Keratinocyte (primary cell): ENCODE results near the gene LMO3. TPM values are rescaled to one million over a fixed set of nuclear protein-coding genes. Genes with fewer than 3 reads are reported as not detected.

Experiments used
- DNase-seq: peaks from one replicate; pipeline ENCODE4 v3.0.0-alpha.2; 2011; ENCODE audit warnings: low read depth, missing footprints, low spot score
- FAIRE-seq: peaks from 2 replicates; lab custom pipeline; 2011; peaks lifted over from hg19 to GRCh38; lab: Jason Lieb, UNC
- H2AFZ ChIP-seq: 2 replicates; pipeline ENCODE4 v1.6.0; 2012; ENCODE audit warnings: low read length, control low read depth, inconsistent platforms; ENCODE audit not compliant: control insufficient read depth
- H3K27ac ChIP-seq: 2 replicates; pipeline ENCODE4 v1.5.1; 2011; ENCODE audit warnings: low read length; ENCODE audit not compliant: control insufficient read depth, insufficient read depth
- H3K27me3 ChIP-seq: 3 replicates; pipeline ENCODE4 v1.6.0; 2011; ENCODE audit warnings: low read length; ENCODE audit not compliant: control insufficient read depth, insufficient read depth; ENCODE audit errors: extremely low read depth
- H3K36me3 ChIP-seq, 2 experiments: 2 replicates in 1 of 2; 3 replicates in 1 of 2; pipeline ENCODE4 v1.5.1; 2011; ENCODE audit warnings: low read length in 2 of 2, mild to moderate bottlenecking in 1 of 2; ENCODE audit not compliant: control insufficient read depth in 2 of 2, insufficient read depth in 2 of 2; ENCODE audit errors: extremely low read depth in 1 of 2
- H3K4me1 ChIP-seq: 3 replicates; pipeline ENCODE4 v1.5.1; 2011; ENCODE audit warnings: low read length; ENCODE audit not compliant: control insufficient read depth, insufficient read depth; ENCODE audit errors: extremely low read depth
- H3K4me2 ChIP-seq: 3 replicates; pipeline ENCODE4 v1.6.0; 2011; ENCODE audit warnings: low read depth, low read length; ENCODE audit not compliant: control insufficient read depth, insufficient read depth; ENCODE audit errors: extremely low read depth
- H3K4me3 ChIP-seq, 3 experiments: fragments of 200-600 bp in 1 of 3; sonication (generic) in 1 of 3; 2 replicates in 2 of 3; 3 replicates in 1 of 3; pipeline ENCODE4 v1.5.1; 2011 to 2016; ENCODE audit warnings: low read length in 3 of 3, mild to moderate bottlenecking in 3 of 3, control low read depth in 2 of 3, inconsistent platforms in 1 of 3, low read depth in 1 of 3, mixed read lengths in 1 of 3, mixed run types in 1 of 3, moderate library complexity in 1 of 3; ENCODE audit not compliant: control insufficient read depth in 2 of 3, insufficient read depth in 2 of 3; ENCODE audit errors: extremely low read depth in 1 of 3
- H3K79me2 ChIP-seq: 2 replicates; pipeline ENCODE4 v1.6.0; 2012; ENCODE audit warnings: low read length; ENCODE audit not compliant: control insufficient read depth, insufficient read depth
- H3K9ac ChIP-seq: 3 replicates; pipeline ENCODE4 v1.6.0; 2011; ENCODE audit warnings: low read length; ENCODE audit not compliant: control insufficient read depth, insufficient read depth; ENCODE audit errors: extremely low read depth
- H3K9me1 ChIP-seq: 3 replicates; pipeline ENCODE4 v1.6.0; 2011; ENCODE audit warnings: low read length; ENCODE audit not compliant: control insufficient read depth, insufficient read depth; ENCODE audit errors: extremely low read depth
- H3K9me3 ChIP-seq: 2 replicates; pipeline ENCODE4 v1.5.1; 2012; ENCODE audit warnings: low read depth, low read length; ENCODE audit not compliant: control insufficient read depth
- H4K20me1 ChIP-seq: 3 replicates; pipeline ENCODE4 v1.6.0; 2011; ENCODE audit warnings: low read length; ENCODE audit not compliant: control insufficient read depth, insufficient read depth; ENCODE audit errors: extremely low read depth
- CTCF ChIP-seq, 3 experiments: IDR thresholded peaks in 1 of 3; conservative IDR thresholded peaks in 1 of 3; optimal IDR thresholded peaks in 1 of 3; 2 replicates in 2 of 3; 3 replicates in 1 of 3; pipeline versions ENCODE3 to v1.5.1; 2011; ENCODE audit warnings: low read length in 3 of 3, mild to moderate bottlenecking in 3 of 3, moderate library complexity in 2 of 3, control low read depth in 1 of 3, inconsistent platforms in 1 of 3; ENCODE audit not compliant: insufficient read depth in 2 of 3; ENCODE audit errors: extremely low read depth in 1 of 3
- EZH2 ChIP-seq: IDR thresholded peaks from one replicate; pipeline ENCODE4 v1.6.1; 2012; ENCODE audit warnings: inconsistent platforms, mild to moderate bottlenecking, low read length, moderate library complexity
- dilution Hi-C: fragments of 300-500 bp; cut with MboI; formaldehyde crosslinking; loops from one replicate; pipeline ENCODE4 v1.7.0; 2020; ENCODE audit warnings: low sequenced_read_pairs; ENCODE audit not compliant: extremely low pct_ligation_motif_present
- polyA plus RNA-seq, 5 experiments: library from polyadenylated mRNA; depleted of rRNA in 3 of 5; stranded (reverse) in 3 of 5; stranded (forward) in 1 of 5; unstranded in 1 of 5; fragments of >200 nt; gene quantifications; 1 replicate in 1 of 5; 2 replicates in 3 of 5; 3 replicates in 1 of 5; pipeline versions ENCODE4 v1.2.1 to v1.2.3, GENCODE V29; 2011 to 2012; ENCODE audit warnings: missing spikeins in 2 of 5, low read depth in 1 of 5, low replicate concordance in 1 of 5

The LMO3 gene
- polyA plus RNA-seq, 1 donor (not counting 4 experiments of a cell fraction or from before 2014, with no cell fraction given) = not detected

- FAIRE-seq (no peak), DNase-seq (no peak)
- no peak for TF ChIP-seq CTCF (optimal IDR thresholded peaks at IDR 0.05 in 1 of 3, IDR thresholded peaks at IDR 0.05 in 1 of 3, conservative IDR thresholded peaks at IDR 0.05 in 1 of 3; ENCODE audit: extremely low read depth in 1 of 3, insufficient read depth in 2 of 3, low read length in 3 of 3)
- TF ChIP-seq EZH2 = no peak
- Histone ChIP-seq H3K27me3 (no peaks in the 10 kb centered on the region), H3K27ac (no peak overlapping the region), H2AFZ (no peak overlapping the region), H3K9ac (no peak overlapping the region), H3K9me3 (no peaks in the 10 kb centered on the region), H3K4me3 (no peak overlapping the region), H3K79me2 (no peaks in the 10 kb centered on the region), H3K4me1 (no peaks in the 10 kb centered on the region), H4K20me1 (no peaks in the 10 kb centered on the region), H3K9me1 (no peaks in the 10 kb centered on the region), H3K4me2 (no peak overlapping the region), H3K36me3 (no peaks in the 10 kb centered on the region)
- dilution Hi-C loops = no loop called here
These were observed 74.3 kb downstream of the LMO3 start for GRCh38 chr12:16531621-16532020.

GRCh38 chr12:16530268-16530850 is 75.6 kb downstream of the LMO3 start:
- Histone ChIP-seq H2AFZ (no peak overlapping the region), H3K4me3 (no peak overlapping the region), H4K20me1 (no peaks in the 10 kb centered on the region), H3K4me1 (no peaks in the 10 kb centered on the region), H3K27me3 (no peaks in the 10 kb centered on the region), H3K79me2 (no peaks in the 10 kb centered on the region), H3K27ac (no peak overlapping the region), H3K9me3 (no peaks in the 10 kb centered on the region), H3K4me2 (no peak overlapping the region), H3K9me1 (no peaks in the 10 kb centered on the region), H3K9ac (no peak overlapping the region), H3K36me3 (no peaks in the 10 kb centered on the region)
- FAIRE-seq (no peak), DNase-seq (no peak)
- TF ChIP-seq CTCF (optimal IDR thresholded peaks at IDR 0.05 in 1 of 3, IDR thresholded peaks at IDR 0.05 in 1 of 3, conservative IDR thresholded peaks at IDR 0.05 in 1 of 3; ENCODE audit: extremely low read depth in 1 of 3, insufficient read depth in 2 of 3, low read length in 3 of 3) (no peak), EZH2 (no peak)
- dilution Hi-C loops = no loop called here
